Right atrium auricular region (tissue), 2 donors: Measurements from ENCODE around the gene RPS3. TPM values are rescaled to one million over a fixed set of nuclear protein-coding genes. Genes with fewer than 3 reads are reported as not detected.

Experiments
- DNase-seq: peaks from one replicate; pipeline ENCODE4 v3.0.0-alpha.2; 2019; ENCODE audit warnings: low spot score
- H3K27ac ChIP-seq, 2 donors: fragments of 200-600 bp; sonication (generic); 1 replicate in 1 of 2; 2 replicates in 1 of 2; pipeline ENCODE4 v1.5.1; 2016 to 2019
- H3K27me3 ChIP-seq, 2 donors: fragments of 200-600 bp; sonication (generic); one replicate each; pipeline versions ENCODE4 v1.5.1 to v1.6.0; 2017 to 2019
- H3K36me3 ChIP-seq: fragments of 200-600 bp; sonication (generic); one replicate; pipeline ENCODE4 v1.5.1; 2016
- H3K4me1 ChIP-seq, 2 donors: fragments of 200-600 bp; sonication (generic); one replicate each; pipeline versions ENCODE4 v1.5.1 to v1.6.0; 2017 to 2019
- H3K4me3 ChIP-seq, 2 donors: fragments of 200-600 bp; sonication (generic); 1 replicate in 1 of 2; 2 replicates in 1 of 2; pipeline ENCODE4 v1.5.1; 2017 to 2019; ENCODE audit warnings: mild to moderate bottlenecking in 1 of 2, moderate library complexity in 1 of 2
- H3K9me3 ChIP-seq, 2 donors: fragments of 200-600 bp; sonication (generic); one replicate each; pipeline ENCODE4 v1.5.1; 2019
- CTCF ChIP-seq, 2 donors: fragments of 200-600 bp; sonication (generic); IDR thresholded peaks; one replicate each; pipeline ENCODE4 v1.5.1; 2019; ENCODE audit warnings: antibody characterized with exemption in 2 of 2
- total RNA-seq, 2 donors: library from RNA; depleted of rRNA; stranded (reverse); fragments of >200 nt; gene quantifications; one replicate each; pipeline ENCODE4 v1.1.0, GENCODE V29; 2016

The RPS3 gene
- total RNA-seq, 2 donors from 2014 or later: 391 to 983 TPM

GRCh38 chr11:75420224-75421034 is 21.1 kb downstream of the RPS3 start:
- Histone ChIP-seq H3K4me1 (peaks cover 0 to 30% of the 10 kb centered on the region in 2 donors), H3K27ac (no peak overlapping the region), H3K36me3 (peaks cover 1% of the 10 kb centered on the region), H3K27me3 (no peaks in the 10 kb centered on the region), H3K9me3 (no peaks in the 10 kb centered on the region), H3K4me3 (no peak overlapping the region)
- no peak for DNase-seq
- no peak for TF ChIP-seq CTCF (IDR thresholded peaks at IDR 0.05)

- no peaks in the 10 kb centered on the region for H3K27me3 ChIP-seq
- no peaks in the 10 kb centered on the region for H3K36me3 ChIP-seq
- no peak for DNase-seq
- H3K9me3 ChIP-seq: no peaks in the 10 kb centered on the region
- TF ChIP-seq CTCF (IDR thresholded peaks at IDR 0.05): no peak
- H3K4me3 ChIP-seq: no peak overlapping the region
- peaks cover 0 to 30% of the 10 kb centered on the region in 2 donors for H3K4me1 ChIP-seq
- no peak overlapping the region for H3K27ac ChIP-seq
Measured at GRCh38 chr11:75421035-75421602, 21.8 kb downstream of the RPS3 start.

GRCh38 chr11:75421902-75422247 is 22.6 kb downstream of the RPS3 start:
- DNase-seq: no peak
- Histone ChIP-seq H3K4me1 (peaks cover 0 to 30% of the 10 kb centered on the region in 2 donors), H3K27ac (no peak overlapping the region), H3K4me3 (no peak overlapping the region), H3K9me3 (no peaks in the 10 kb centered on the region), H3K36me3 (no peaks in the 10 kb centered on the region), H3K27me3 (no peaks in the 10 kb centered on the region)
- TF ChIP-seq CTCF (IDR thresholded peaks at IDR 0.05): no peak

- H3K4me3 ChIP-seq: no peak overlapping the region
- H3K36me3 ChIP-seq: no peaks in the 10 kb centered on the region
- H3K27ac ChIP-seq: no peak overlapping the region
- no peaks in the 10 kb centered on the region for H3K9me3 ChIP-seq
- TF ChIP-seq CTCF (IDR thresholded peaks at IDR 0.05): no peak
- H3K27me3 ChIP-seq: no peaks in the 10 kb centered on the region
- peaks cover 0 to 30% of the 10 kb centered on the region in 2 donors for H3K4me1 ChIP-seq
- no peak for DNase-seq
Measured at GRCh38 chr11:75422248-75423231, 23.2 kb downstream of the RPS3 start.

- no peaks in the 10 kb centered on the region for H3K9me3 ChIP-seq
- H3K36me3 ChIP-seq: no peaks in the 10 kb centered on the region
- TF ChIP-seq CTCF (IDR thresholded peaks at IDR 0.05): no peak
- peaks cover 0 to 25% of the 10 kb centered on the region in 2 donors for H3K4me1 ChIP-seq
- no peaks in the 10 kb centered on the region for H3K27me3 ChIP-seq
- H3K4me3 ChIP-seq: no peak overlapping the region
- H3K27ac ChIP-seq: peak overlapping the region; percentile 18 to 41
- no peak for DNase-seq
Measured at GRCh38 chr11:75423721-75424120, 24.4 kb downstream of the RPS3 start.
